ENCODE results near the gene DCBLD1. TPM values are rescaled to one million over a fixed set of nuclear protein-coding genes. Genes with fewer than 3 reads are reported as not detected.

The DCBLD1 gene
- total and polyA plus RNA-seq, 2 experiments from 2014 or later: 3.5 to 16.5 TPM

GRCh38 chr6:117520603-117521395 lies 38.3 kb downstream of the DCBLD1 start:
- no peaks in the 10 kb centered on the region for H3K9me3 ChIP-seq (ENCODE audit: low read depth)
- H3K27ac ChIP-seq: no peak overlapping the region
- DNase-seq (ENCODE audit: low read depth in 1 of 2, low spot score in 1 of 2): no peak
- H3K27me3 ChIP-seq: no peaks in the 10 kb centered on the region
- TF ChIP-seq, protein P1, sequence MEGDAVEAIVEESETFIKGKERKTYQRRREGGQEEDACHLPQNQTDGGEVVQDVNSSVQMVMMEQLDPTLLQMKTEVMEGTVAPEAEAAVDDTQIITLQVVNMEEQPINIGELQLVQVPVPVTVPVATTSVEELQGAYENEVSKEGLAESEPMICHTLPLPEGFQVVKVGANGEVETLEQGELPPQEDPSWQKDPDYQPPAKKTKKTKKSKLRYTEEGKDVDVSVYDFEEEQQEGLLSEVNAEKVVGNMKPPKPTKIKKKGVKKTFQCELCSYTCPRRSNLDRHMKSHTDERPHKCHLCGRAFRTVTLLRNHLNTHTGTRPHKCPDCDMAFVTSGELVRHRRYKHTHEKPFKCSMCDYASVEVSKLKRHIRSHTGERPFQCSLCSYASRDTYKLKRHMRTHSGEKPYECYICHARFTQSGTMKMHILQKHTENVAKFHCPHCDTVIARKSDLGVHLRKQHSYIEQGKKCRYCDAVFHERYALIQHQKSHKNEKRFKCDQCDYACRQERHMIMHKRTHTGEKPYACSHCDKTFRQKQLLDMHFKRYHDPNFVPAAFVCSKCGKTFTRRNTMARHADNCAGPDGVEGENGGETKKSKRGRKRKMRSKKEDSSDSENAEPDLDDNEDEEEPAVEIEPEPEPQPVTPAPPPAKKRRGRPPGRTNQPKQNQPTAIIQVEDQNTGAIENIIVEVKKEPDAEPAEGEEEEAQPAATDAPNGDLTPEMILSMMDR (IDR thresholded peaks at IDR 0.05; ENCODE audit: low read depth, low read length): no peak
- H3K4me3 ChIP-seq: no peak overlapping the region
- H3K36me3 ChIP-seq: no peaks in the 10 kb centered on the region
- no peaks in the 10 kb centered on the region for H3K4me1 ChIP-seq (ENCODE audit: low read depth)

- no peak overlapping the region for H3K27ac ChIP-seq
- no peaks in the 10 kb centered on the region for H3K27me3 ChIP-seq
- DNase-seq (ENCODE audit: low read depth in 1 of 2, low spot score in 1 of 2): no peak
- H3K4me1 ChIP-seq (ENCODE audit: low read depth): no peaks in the 10 kb centered on the region
- TF ChIP-seq, protein P1 (IDR thresholded peaks at IDR 0.05; ENCODE audit: low read depth, low read length): no peak
- H3K9me3 ChIP-seq (ENCODE audit: low read depth): no peaks in the 10 kb centered on the region
- no peak overlapping the region for H3K4me3 ChIP-seq
- H3K36me3 ChIP-seq: no peaks in the 10 kb centered on the region
Measured at GRCh38 chr6:117521791-117522502, 39.5 kb downstream of the DCBLD1 start.

GRCh38 chr6:117525607-117526006 lies 43.1 kb downstream of the DCBLD1 start:
- Histone ChIP-seq H3K27ac (no peak overlapping the region), H3K4me3 (no peak overlapping the region), H3K9me3 (ENCODE audit: low read depth) (no peaks in the 10 kb centered on the region), H3K36me3 (no peaks in the 10 kb centered on the region), H3K4me1 (ENCODE audit: low read depth) (no peaks in the 10 kb centered on the region), H3K27me3 (no peaks in the 10 kb centered on the region)
- no peak for DNase-seq (ENCODE audit: low read depth in 1 of 2, low spot score in 1 of 2)
- TF ChIP-seq, protein P1 (IDR thresholded peaks at IDR 0.05; ENCODE audit: low read depth, low read length): no peak

DNA sequence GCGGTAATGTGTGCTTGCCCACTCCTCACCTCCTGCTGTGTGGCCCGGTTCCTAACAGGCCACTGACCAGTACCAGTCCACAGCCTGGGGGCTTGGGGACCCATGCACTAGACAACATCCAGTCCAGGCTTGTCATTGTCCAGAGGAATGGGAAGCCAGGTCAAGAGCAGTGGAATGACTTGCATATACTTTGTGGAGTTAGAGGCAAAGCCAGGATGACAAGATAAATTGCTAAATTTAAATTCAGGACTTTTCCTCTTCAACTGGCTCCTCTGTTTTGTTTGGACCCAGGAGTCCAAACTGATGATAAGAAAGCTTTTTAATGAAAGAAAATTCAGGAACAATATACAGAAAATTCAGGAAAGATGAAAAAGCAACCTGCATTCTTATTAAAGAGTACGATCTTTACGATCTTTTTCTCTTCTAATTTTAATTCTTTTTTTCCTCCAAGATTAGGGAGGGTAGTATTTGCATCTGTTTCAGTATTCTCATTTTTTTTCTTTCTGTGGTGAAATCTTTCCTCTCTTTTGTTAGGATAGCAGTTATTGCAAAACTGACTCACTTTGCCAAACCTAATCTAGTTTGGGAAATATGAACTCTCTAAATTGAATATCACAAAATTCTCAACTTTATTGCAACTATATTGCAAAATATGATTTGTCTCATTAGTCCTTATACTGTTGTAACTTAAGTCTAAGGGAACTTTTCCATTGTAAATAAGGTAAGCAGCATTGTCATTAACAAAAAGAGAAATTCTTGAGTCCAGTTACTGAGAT lies 48.2 kb downstream of the DCBLD1 start:
- Histone ChIP-seq H3K27ac (no peak overlapping the region), H3K4me1 (ENCODE audit: low read depth) (no peaks in the 10 kb centered on the region), H3K9me3 (ENCODE audit: low read depth) (no peaks in the 10 kb centered on the region), H3K27me3 (no peaks in the 10 kb centered on the region), H3K4me3 (no peak overlapping the region), H3K36me3 (no peaks in the 10 kb centered on the region)
- peak in 1 of 2 donors; percentile 63 for DNase-seq (ENCODE audit: low read depth in 1 of 2, low spot score in 1 of 2)
- TF ChIP-seq, protein P1 (IDR thresholded peaks at IDR 0.05; ENCODE audit: low read depth, low read length): no peak

DNA sequence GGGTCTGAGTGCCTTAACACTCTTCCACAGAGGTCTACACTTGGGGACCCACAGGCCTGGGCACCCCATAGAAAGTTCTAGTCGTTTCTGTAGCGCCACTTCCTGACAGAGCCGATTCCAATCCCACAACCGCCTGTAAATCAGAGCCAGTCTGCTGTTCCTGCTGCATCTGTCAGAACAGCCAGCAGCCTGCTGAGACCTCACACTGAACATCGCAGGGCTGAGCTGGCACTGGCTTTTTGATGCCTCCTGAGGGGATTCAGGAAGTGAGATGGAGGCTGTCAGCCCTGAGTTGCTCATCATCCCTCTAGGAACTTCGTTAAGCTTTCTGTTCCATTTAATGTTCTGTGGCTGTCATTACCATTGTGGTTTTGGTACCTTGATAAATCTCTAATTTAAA lies 48.9 kb downstream of the DCBLD1 start:
- H3K27ac ChIP-seq: no peak overlapping the region
- TF ChIP-seq, protein P1 (IDR thresholded peaks at IDR 0.05; ENCODE audit: low read depth, low read length): no peak

More for the DNA sequence above, 48.9 kb downstream of the DCBLD1 start:
- H3K36me3 ChIP-seq: no peaks in the 10 kb centered on the region
- DNase-seq (ENCODE audit: low read depth in 1 of 2, low spot score in 1 of 2): no peak
- no peak overlapping the region for H3K4me3 ChIP-seq
- no peaks in the 10 kb centered on the region for H3K27me3 ChIP-seq
- H3K4me1 ChIP-seq (ENCODE audit: low read depth): no peaks in the 10 kb centered on the region
- no peaks in the 10 kb centered on the region for H3K9me3 ChIP-seq (ENCODE audit: low read depth)
